H1 (cell line): ENCODE results near the gene RND3. TPM values are rescaled to one million over a fixed set of nuclear protein-coding genes. Genes with fewer than 3 reads are reported as not detected.

Source experiments
- CTCF ChIA-PET: fragments of 300-600 bp; sonication (Branson Sonifier 250); formaldehyde crosslinking; loops from one replicate; lab custom pipeline; 2021; ENCODE audit not compliant: partially characterized antibody; lab: Charles Lee
- POLR2A ChIA-PET: fragments of 300-600 bp; sonication (Branson Sonifier 250); formaldehyde crosslinking; loops from one replicate; lab custom pipeline; 2021; ENCODE audit warnings: inconsistent platforms; ENCODE audit not compliant: partially characterized antibody; lab: Charles Lee
- DNase-seq, 2 experiments: peaks; one replicate each; pipeline versions ENCODE4 v3.0.0 to v3.0.0-alpha.2; 2010 to 2022; ENCODE audit warnings: low spot score in 2 of 2, low read depth in 1 of 2, mixed read lengths in 1 of 2
- FAIRE-seq: peaks from 2 replicates; lab custom pipeline; 2011; peaks lifted over from hg19 to GRCh38; lab: Jason Lieb, UNC
- H2AFZ ChIP-seq: 2 replicates; pipeline ENCODE4 v1.8.1; 2012; ENCODE audit warnings: low read length, inconsistent platforms
- H2AK5ac ChIP-seq: 2 replicates; pipeline ENCODE4 v1.6.1; 2013; ENCODE audit warnings: low read depth, low read length
- H2BK120ac ChIP-seq: replicated peaks from 2 replicates; pipeline ENCODE3; 2013; ENCODE audit warnings: low read depth, low read length, inconsistent platforms
- H2BK12ac ChIP-seq: 2 replicates; pipeline ENCODE4 v1.6.1; 2013; ENCODE audit warnings: low read depth, low read length
- H2BK15ac ChIP-seq: 2 replicates; pipeline ENCODE4 v1.6.1; 2013; ENCODE audit warnings: low read length
- H2BK20ac ChIP-seq: 2 replicates; pipeline ENCODE4 v1.6.1; 2013; ENCODE audit warnings: low read length
- H2BK5ac ChIP-seq: 2 replicates; pipeline ENCODE4 v1.6.1; 2013; ENCODE audit warnings: low read depth, low read length
- H3K14ac ChIP-seq: 2 replicates; pipeline ENCODE4 v1.6.1; 2013; ENCODE audit warnings: inconsistent platforms; ENCODE audit not compliant: insufficient read length
- H3K18ac ChIP-seq: 2 replicates; pipeline ENCODE4 v1.6.1; 2013; ENCODE audit warnings: low read length; ENCODE audit errors: extremely low read depth
- H3K23ac ChIP-seq: 2 replicates; pipeline ENCODE4 v1.6.1; 2013; ENCODE audit warnings: inconsistent platforms; ENCODE audit not compliant: insufficient read length
- H3K23me2 ChIP-seq: 2 replicates; pipeline ENCODE4 v1.6.1; 2013; ENCODE audit warnings: low read depth, low read length
- H3K27ac ChIP-seq: 2 replicates; pipeline ENCODE4 v1.6.1; 2011; ENCODE audit warnings: low read depth, low read length, inconsistent platforms
- H3K27me3 ChIP-seq, 4 experiments: replicated peaks in 1 of 4; 1 replicate in 1 of 4; 2 replicates in 3 of 4; pipeline versions ENCODE4 v1.6.1 to v1.8.1; 2011 to 2013; ENCODE audit warnings: low read length in 3 of 4, mild to moderate bottlenecking in 3 of 4, inconsistent platforms in 2 of 4, mixed read lengths in 2 of 4, moderate library complexity in 1 of 4; ENCODE audit not compliant: control insufficient read depth in 3 of 4, insufficient read depth in 3 of 4; ENCODE audit errors: extremely low read depth in 1 of 4
- H3K36me3 ChIP-seq, 4 experiments: 2 replicates each; pipeline versions ENCODE4 v1.6.1 to v1.8.1; 2011 to 2013; ENCODE audit warnings: mild to moderate bottlenecking in 4 of 4, low read length in 3 of 4, moderate library complexity in 2 of 4, control low read depth in 1 of 4, inconsistent platforms in 1 of 4; ENCODE audit not compliant: insufficient read depth in 4 of 4, control insufficient read depth in 2 of 4
- H3K4ac ChIP-seq: replicated peaks from 2 replicates; pipeline ENCODE3; 2013; ENCODE audit warnings: low read length, low read depth, mixed read lengths, inconsistent platforms; ENCODE audit not compliant: insufficient read length
- H3K4me1 ChIP-seq, 4 experiments: replicated peaks in 1 of 4; 1 replicate in 1 of 4; 2 replicates in 3 of 4; pipeline versions ENCODE4 v1.6.1 to v1.8.1; 2011 to 2013; ENCODE audit warnings: low read length in 3 of 4, inconsistent platforms in 2 of 4, mixed read lengths in 1 of 4; ENCODE audit not compliant: insufficient read depth in 4 of 4, control insufficient read depth in 3 of 4
- H3K4me2 ChIP-seq, 2 experiments: 2 replicates each; pipeline versions ENCODE4 v1.6.1 to v1.8.1; 2011 to 2013; ENCODE audit warnings: low read depth in 2 of 2, low read length in 2 of 2, control low read depth in 1 of 2, inconsistent platforms in 1 of 2, mild to moderate bottlenecking in 1 of 2; ENCODE audit not compliant: insufficient read depth in 1 of 2
- H3K4me3 ChIP-seq, 4 experiments: fragments of 200-600, 300-600 bp in 1 of 4; sonication (generic), shearing (Covaris generic), sonication (Bioruptor Twin) in 1 of 4; 2 replicates each; pipeline versions ENCODE4 v1.5.1 to v1.8.1; 2011 to 2016; ENCODE audit warnings: low read length in 4 of 4, low read depth in 3 of 4, control low read depth in 2 of 4, inconsistent platforms in 2 of 4, mild to moderate bottlenecking in 2 of 4, mixed read lengths in 1 of 4, moderate library complexity in 1 of 4; ENCODE audit not compliant: insufficient read depth in 2 of 4; ENCODE audit errors: extremely low read depth in 1 of 4
- H3K56ac ChIP-seq: replicated peaks from 2 replicates; pipeline ENCODE3; 2013; ENCODE audit warnings: low read depth, mild to moderate bottlenecking, mixed read lengths, low read length, inconsistent platforms; ENCODE audit not compliant: insufficient read length
- H3K79me1 ChIP-seq: 2 replicates; pipeline ENCODE4 v1.6.1; 2013; ENCODE audit warnings: low read depth, low read length, control low read depth
- H3K79me2 ChIP-seq, 2 experiments: 2 replicates each; pipeline versions ENCODE4 v1.6.1 to v1.8.1; 2012 to 2013; ENCODE audit warnings: low read length in 2 of 2, mild to moderate bottlenecking in 2 of 2, inconsistent platforms in 1 of 2; ENCODE audit not compliant: insufficient read depth in 2 of 2, control insufficient read depth in 1 of 2
- H3K9ac ChIP-seq, 4 experiments: replicated peaks in 1 of 4; 1 replicate in 1 of 4; 2 replicates in 3 of 4; pipeline versions ENCODE4 v1.6.1 to v1.8.1; 2011 to 2013; ENCODE audit warnings: low read depth in 3 of 4, low read length in 3 of 4, control low read depth in 2 of 4, mild to moderate bottlenecking in 2 of 4, moderate library complexity in 2 of 4, inconsistent platforms in 1 of 4; ENCODE audit errors: extremely low read depth in 1 of 4
- H3K9me3 ChIP-seq, 2 experiments: 2 replicates each; pipeline versions ENCODE4 v1.6.1 to v1.8.1; 2012 to 2013; ENCODE audit warnings: mild to moderate bottlenecking in 2 of 2, moderate library complexity in 2 of 2, control low read depth in 1 of 2, inconsistent platforms in 1 of 2, low read depth in 1 of 2, low read length in 1 of 2, mixed read lengths in 1 of 2; ENCODE audit not compliant: insufficient read depth in 2 of 2
- H4K20me1 ChIP-seq, 2 experiments: replicated peaks in 1 of 2; 2 replicates each; pipeline versions ENCODE3 to v1.8.1; 2011 to 2013; ENCODE audit warnings: inconsistent platforms in 2 of 2, low read length in 2 of 2, mild to moderate bottlenecking in 1 of 2; ENCODE audit not compliant: insufficient read depth in 2 of 2, control insufficient read depth in 1 of 2
- H4K5ac ChIP-seq: 2 replicates; pipeline ENCODE4 v1.6.1; 2013; ENCODE audit warnings: low read length, low read depth, mixed read lengths, inconsistent platforms; ENCODE audit not compliant: insufficient read length
- H4K8ac ChIP-seq: 2 replicates; pipeline ENCODE4 v1.8.0; 2013; ENCODE audit warnings: mild to moderate bottlenecking, moderate library complexity, low read length, inconsistent platforms; ENCODE audit not compliant: insufficient read depth; ENCODE audit errors: extremely low read depth
- H4K91ac ChIP-seq: replicated peaks from 2 replicates; pipeline ENCODE3; 2013; ENCODE audit warnings: low read length, mixed read lengths, inconsistent platforms; ENCODE audit not compliant: insufficient read length
- ATF3 ChIP-seq: IDR thresholded peaks from 2 replicates; pipeline ENCODE4 v1.6.1; 2011; ENCODE audit warnings: low read depth, mild to moderate bottlenecking, low read length; ENCODE audit not compliant: insufficient read depth
- CBX5 ChIP-seq: fragments of 300-800, 300-1000 bp; sonication (generic); IDR thresholded peaks from 2 replicates; pipeline ENCODE4 v1.7.1; 2016; ENCODE audit warnings: antibody characterized with exemption, low read length, low read depth
- E2F6 ChIP-seq: IDR thresholded peaks from 2 replicates; pipeline ENCODE4 v1.6.1; 2012; ENCODE audit warnings: inconsistent platforms
- HDAC6 ChIP-seq: IDR thresholded peaks from one replicate; pipeline ENCODE4 v1.7.1; 2012; ENCODE audit warnings: low read depth, mild to moderate bottlenecking, inconsistent platforms, low read length, moderate library complexity
- KDM1A ChIP-seq: fragments of 200-600, 300-600 bp; sonication (generic); IDR thresholded peaks from 2 replicates; pipeline ENCODE4 v1.7.1; 2016; ENCODE audit warnings: mild to moderate bottlenecking, low read length, borderline replicate concordance
- KDM5A ChIP-seq: fragments of 200-600 bp; IDR thresholded peaks from 2 replicates; pipeline ENCODE4 v1.7.1; 2012; ENCODE audit warnings: mild to moderate bottlenecking, low read length, inconsistent platforms, mixed read lengths
- NRF1 ChIP-seq: IDR thresholded peaks from 2 replicates; pipeline ENCODE4 v1.6.1; 2011; ENCODE audit warnings: mild to moderate bottlenecking, low read depth, low read length, improper control_type of control experiment
- POU5F1 ChIP-seq: IDR thresholded peaks from 2 replicates; pipeline ENCODE4 v1.6.1; 2011; ENCODE audit warnings: low read depth, mild to moderate bottlenecking, low read length, moderate library complexity
- SAP30 ChIP-seq: fragments of 300-600 bp; sonication (generic); IDR thresholded peaks from 2 replicates; pipeline ENCODE4 v1.7.1; 2012; ENCODE audit warnings: low read length, moderate library complexity, mild to moderate bottlenecking, inconsistent platforms; ENCODE audit not compliant: insufficient read depth, insufficient replicate concordance
- SIX5 ChIP-seq: IDR thresholded peaks from 2 replicates; pipeline ENCODE4 v1.6.1; 2011; ENCODE audit warnings: mild to moderate bottlenecking, low read depth, low read length
- SP2 ChIP-seq: IDR thresholded peaks from 2 replicates; pipeline ENCODE4 v1.6.1; 2012; ENCODE audit warnings: mild to moderate bottlenecking, low read length, inconsistent platforms
- TAF1 ChIP-seq: IDR thresholded peaks from 2 replicates; pipeline ENCODE4 v1.6.1; 2011; ENCODE audit warnings: mild to moderate bottlenecking, low read depth, low read length
- WGBS, 2 experiments: shearing (Covaris generic) in 1 of 2; methylation state at CpG; one replicate each; pipeline versions ENCODE4 v1.1.6 to v1.1.7; 2013 to 2015; ENCODE audit warnings: low lambda C conversion rate in 2 of 2, mixed read lengths in 2 of 2, inconsistent platforms in 1 of 2, low coverage in 1 of 2, missing lambda C conversion rate in 1 of 2; ENCODE audit not compliant: insufficient replicate concordance in 2 of 2, insufficient coverage in 1 of 2, insufficient read length in 1 of 2; ENCODE audit errors: extremely low coverage in 1 of 2, missing lambda C conversion rate in 1 of 2; 5-methylcytosine and 5-hydroxymethylcytosine counted together
- polyA plus RNA-seq, 7 experiments: library from polyadenylated mRNA; depleted of rRNA in 3 of 7; stranded (reverse) in 5 of 7; unstranded in 2 of 7; fragments of >200 nt in 5 of 7; fragments of 200-250 nt in 2 of 7; gene quantifications; 1 replicate in 5 of 7; 2 replicates in 1 of 7; 4 replicates in 1 of 7; pipeline versions ENCODE4 v1.2.1 to v1.2.3, GENCODE V29; 2011 to 2013; ENCODE audit warnings: missing spikeins in 2 of 7, mixed read lengths in 2 of 7
- total RNA-seq: library from RNA; stranded (reverse); fragmentation: NEBNext Ultra II Directional; extraction: Animal tissue kit (Norgen Biotek cat#: 25700); gene quantifications from 2 replicates; pipeline ENCODE4 v1.2.1, GENCODE V29; 2021

Gene RND3
- total and polyA plus RNA-seq, 2 of the 8 experiments (the other 6 are each of a cell fraction or from before 2014, with no cell fraction given), result 12.2 to 25.6 TPM

DNA sequence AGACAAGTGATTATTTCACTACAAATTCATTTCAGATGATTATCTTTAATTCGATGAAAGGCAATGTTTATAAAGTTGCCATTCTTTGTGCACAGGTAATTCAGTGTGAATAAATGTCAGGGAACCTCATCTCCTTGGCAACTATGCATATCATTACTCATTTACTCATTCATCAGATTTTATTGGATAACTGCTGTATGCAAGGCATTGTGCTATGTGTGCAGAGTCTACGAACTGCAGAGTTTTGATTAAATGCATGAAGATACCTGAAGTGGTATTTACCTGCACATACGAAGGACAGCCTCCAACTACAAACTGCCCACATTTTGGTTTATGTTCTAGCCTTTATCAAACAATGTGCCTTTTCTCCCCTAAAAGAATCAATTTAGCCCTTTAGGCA is 3.5 kb downstream of the RND3 start:
- no peak overlapping the region for H4K8ac ChIP-seq
- peaks cover 28 to 31% of the 10 kb centered on the region in 2 experiments for H4K20me1 ChIP-seq
- no peak for DNase-seq
- no peak overlapping the region for H3K18ac ChIP-seq
- no peak overlapping the region for H4K91ac ChIP-seq
- H3K9me3 ChIP-seq, result no peaks in the 10 kb centered on the region
- no peak overlapping the region for H2BK20ac ChIP-seq
- FAIRE-seq, result no peak
- H3K4me2 ChIP-seq, result peak overlapping the region; percentile 76 to 79; a peak in 3 of 4 replicates
- peaks cover 11% of the 10 kb centered on the region; the same call in 1 of the 2 replicates for H3K23me2 ChIP-seq
- no peak overlapping the region for H3K14ac ChIP-seq
- H3K36me3 ChIP-seq, result no peaks in the 10 kb centered on the region; a peak in 3 of 8 replicates
- no peak overlapping the region for H3K9ac ChIP-seq
- no peak overlapping the region for H2BK5ac ChIP-seq
- no peak overlapping the region for H3K23ac ChIP-seq
- 95% methylated on average over 3 of the region's 3 CpGs; no CpG with 5 or more reads in 1 of the 2 experiments for WGBS, 2 experiments
- H3K79me2 ChIP-seq, result peaks cover 24 to 85% of the 10 kb centered on the region in 2 experiments
- no peaks in the 10 kb centered on the region for H3K79me1 ChIP-seq
- POLR2A ChIA-PET, result interaction anchor here (0.6 to 1.8 kb wide), 3 partner anchors 9 to 964 kb away, joined by 5 to 10 read pairs (median 6); no protein-coding TSS in a partner anchor
- H2BK15ac ChIP-seq, result no peak overlapping the region
- no peak overlapping the region for H3K27ac ChIP-seq
- no peak overlapping the region for H2BK12ac ChIP-seq
- TF ChIP-seq KDM1A (no peak), POU5F1 (no peak), CBX5 (no peak), SP2 (no peak), SAP30 (no peak), KDM5A (no peak), NRF1 (no peak), ATF3 (no peak), E2F6 (no peak), TAF1 (no peak), SIX5 (no peak), HDAC6 (no peak)
- H3K4me3 ChIP-seq, result peak overlapping the region in 2 of 4 experiments; percentile 84 to 98; a peak in 2 of 8 replicates
- H3K4ac ChIP-seq, result no peak overlapping the region
- H3K56ac ChIP-seq, result no peak overlapping the region
- CTCF ChIA-PET, result interaction anchor here (0.7 to 1.4 kb wide), 4 partner anchors 10 to 61 kb away, joined by 3 to 5 read pairs (median 4); no protein-coding TSS in a partner anchor
- H3K27me3 ChIP-seq, result peaks cover 0 to 2% (median 0%) of the 10 kb centered on the region in 4 experiments; a peak in 1 of 7 replicates
- no peak overlapping the region for H2BK120ac ChIP-seq
- no peak overlapping the region for H2AFZ ChIP-seq
- H3K4me1 ChIP-seq, result peaks cover 4 to 12% (median 9%) of the 10 kb centered on the region in 4 experiments; a peak in 5 of 7 replicates
- H4K5ac ChIP-seq, result no peak overlapping the region
- H2AK5ac ChIP-seq, result no peak overlapping the region
